GM12874 (cell line): ENCODE data around the gene COL6A6.

Source experiments
- TF ChIP-seq, protein P1 (sequence below): IDR thresholded peaks from 2 replicates; pipeline ENCODE4 v1.5.1; 2011; ENCODE audit warnings: low read depth, mild to moderate bottlenecking, control low read depth, low read length, moderate library complexity; ENCODE audit not compliant: insufficient read depth

The COL6A6 gene

DNA sequence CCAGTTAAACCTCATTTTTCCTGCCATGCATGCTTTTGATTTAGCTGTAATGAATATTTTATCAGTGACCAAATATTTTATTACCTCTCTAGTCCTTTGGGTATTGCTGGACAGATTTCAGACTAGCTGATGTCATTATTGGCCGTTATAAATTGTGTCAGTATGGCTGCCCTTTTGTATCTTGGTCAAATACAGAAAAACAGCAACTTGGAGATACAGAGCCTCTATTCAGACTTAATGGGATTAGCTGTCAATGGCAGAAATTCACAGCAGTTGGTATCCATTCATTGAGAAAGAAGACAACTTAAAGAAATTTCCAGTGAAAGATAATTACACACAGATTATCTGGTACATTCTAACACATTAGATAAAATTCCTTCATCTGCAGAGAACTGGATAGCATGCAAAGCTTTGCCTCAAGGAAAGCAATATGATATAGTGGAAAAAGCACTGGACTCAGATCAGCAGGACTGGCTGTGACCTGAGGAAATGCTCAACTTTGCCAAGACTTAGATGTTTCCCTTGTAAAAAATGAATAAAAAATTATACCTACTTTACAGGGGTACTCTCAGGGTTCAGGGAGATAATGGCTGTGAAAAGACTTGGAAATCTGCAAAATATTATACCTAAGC, 20.8 kb downstream of the COL6A6 start:
- TF ChIP-seq, protein P1, sequence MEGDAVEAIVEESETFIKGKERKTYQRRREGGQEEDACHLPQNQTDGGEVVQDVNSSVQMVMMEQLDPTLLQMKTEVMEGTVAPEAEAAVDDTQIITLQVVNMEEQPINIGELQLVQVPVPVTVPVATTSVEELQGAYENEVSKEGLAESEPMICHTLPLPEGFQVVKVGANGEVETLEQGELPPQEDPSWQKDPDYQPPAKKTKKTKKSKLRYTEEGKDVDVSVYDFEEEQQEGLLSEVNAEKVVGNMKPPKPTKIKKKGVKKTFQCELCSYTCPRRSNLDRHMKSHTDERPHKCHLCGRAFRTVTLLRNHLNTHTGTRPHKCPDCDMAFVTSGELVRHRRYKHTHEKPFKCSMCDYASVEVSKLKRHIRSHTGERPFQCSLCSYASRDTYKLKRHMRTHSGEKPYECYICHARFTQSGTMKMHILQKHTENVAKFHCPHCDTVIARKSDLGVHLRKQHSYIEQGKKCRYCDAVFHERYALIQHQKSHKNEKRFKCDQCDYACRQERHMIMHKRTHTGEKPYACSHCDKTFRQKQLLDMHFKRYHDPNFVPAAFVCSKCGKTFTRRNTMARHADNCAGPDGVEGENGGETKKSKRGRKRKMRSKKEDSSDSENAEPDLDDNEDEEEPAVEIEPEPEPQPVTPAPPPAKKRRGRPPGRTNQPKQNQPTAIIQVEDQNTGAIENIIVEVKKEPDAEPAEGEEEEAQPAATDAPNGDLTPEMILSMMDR: no peak

DNA sequence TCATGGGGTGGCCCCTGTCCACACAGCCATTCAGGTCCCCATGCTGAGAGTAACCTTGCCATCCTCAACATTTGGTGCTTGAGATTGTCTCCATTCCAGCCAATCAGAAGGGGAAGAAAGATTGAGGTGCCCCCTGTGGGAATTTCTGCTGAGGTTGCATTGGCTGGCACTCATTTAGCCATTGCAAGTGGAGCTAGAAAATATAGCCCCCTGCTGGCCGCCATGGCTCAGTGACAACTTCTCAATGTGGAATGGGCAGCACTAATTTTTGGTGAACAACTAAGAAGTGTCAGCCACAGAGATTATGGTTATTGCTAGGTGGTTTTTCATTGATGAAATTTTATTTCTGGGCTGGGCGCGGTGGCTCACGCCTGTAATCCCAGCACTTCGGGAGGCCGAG, 22.0 kb downstream of the COL6A6 start:
- TF ChIP-seq, protein P1: peak; percentile 65

DNA sequence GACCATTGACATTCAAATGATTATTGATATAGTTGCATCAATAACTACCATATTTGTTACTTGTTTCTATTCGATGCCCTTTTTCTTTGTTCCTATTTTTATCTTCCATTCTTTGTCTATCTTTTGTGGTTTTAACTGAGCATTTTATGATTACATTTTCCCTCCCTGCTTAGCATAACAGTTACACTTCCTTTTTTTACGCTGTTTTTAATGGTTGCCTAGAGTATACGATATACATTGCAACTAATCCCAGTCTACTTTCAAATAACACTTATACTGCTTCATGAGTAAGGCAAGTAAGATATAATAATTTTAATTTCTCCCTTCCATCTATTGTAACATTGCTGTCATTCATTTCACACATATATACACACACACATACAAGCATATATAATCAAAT, 26.3 kb downstream of the COL6A6 start:
- TF ChIP-seq, protein P1: no peak

DNA sequence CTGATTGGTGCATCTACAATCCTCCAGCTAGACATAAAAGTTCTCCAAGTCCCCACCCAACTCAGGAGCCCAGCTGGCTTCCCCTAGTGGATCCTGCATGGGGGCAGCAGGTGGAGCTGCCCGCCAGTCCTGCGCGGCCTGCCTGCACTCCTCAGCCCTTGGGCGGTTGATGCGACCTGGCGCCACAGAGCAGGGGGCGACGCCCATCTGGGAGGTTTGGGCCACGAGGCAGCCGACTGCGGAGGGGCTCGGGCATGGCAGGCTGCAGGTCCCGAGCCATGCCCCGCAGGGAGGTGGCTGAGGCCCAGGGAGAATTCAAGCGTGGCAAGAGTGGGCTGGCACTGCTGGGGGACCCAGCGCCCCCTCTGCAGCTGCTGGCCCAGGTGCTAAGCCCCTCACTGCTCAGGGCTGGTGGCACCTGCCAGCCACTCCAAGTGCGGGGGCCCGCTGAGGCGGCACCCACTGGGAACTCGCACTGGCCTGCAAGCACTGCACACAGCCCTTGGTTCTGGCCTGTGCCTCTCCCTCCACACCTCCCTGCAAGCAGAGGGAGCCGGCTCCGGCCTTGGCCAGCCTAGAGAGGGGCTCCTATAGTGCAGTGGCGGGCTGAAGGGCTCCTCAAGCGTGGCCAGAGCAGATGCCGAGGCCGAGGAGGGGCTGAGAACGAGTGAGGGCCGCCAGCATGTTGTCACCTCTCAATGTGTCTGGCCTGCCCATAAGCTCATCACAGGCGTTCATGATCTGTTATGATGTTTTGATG, 30.1 kb downstream of the COL6A6 start:
- TF ChIP-seq, protein P1: no peak

DNA sequence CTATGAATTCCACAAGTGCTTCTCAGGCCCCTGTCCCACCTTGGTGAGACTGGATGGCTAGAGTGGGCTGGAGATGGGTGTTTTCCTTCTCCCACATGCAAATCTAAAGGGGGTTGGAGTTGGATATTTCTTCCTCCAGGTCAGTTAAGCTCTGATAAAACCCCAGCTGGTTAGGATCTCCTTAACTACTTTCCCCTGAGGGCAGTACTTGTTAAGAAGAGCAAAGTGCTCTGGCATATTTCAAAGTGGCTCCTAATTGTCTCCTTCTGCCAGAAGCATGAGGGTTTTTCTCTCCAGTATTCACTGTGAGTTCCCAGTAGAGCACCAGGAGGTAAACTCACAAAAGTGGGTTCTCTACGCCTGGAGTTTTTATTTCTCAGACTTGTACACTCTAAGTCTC, 31.4 kb downstream of the COL6A6 start:
- TF ChIP-seq, protein P1: no peak

DNA sequence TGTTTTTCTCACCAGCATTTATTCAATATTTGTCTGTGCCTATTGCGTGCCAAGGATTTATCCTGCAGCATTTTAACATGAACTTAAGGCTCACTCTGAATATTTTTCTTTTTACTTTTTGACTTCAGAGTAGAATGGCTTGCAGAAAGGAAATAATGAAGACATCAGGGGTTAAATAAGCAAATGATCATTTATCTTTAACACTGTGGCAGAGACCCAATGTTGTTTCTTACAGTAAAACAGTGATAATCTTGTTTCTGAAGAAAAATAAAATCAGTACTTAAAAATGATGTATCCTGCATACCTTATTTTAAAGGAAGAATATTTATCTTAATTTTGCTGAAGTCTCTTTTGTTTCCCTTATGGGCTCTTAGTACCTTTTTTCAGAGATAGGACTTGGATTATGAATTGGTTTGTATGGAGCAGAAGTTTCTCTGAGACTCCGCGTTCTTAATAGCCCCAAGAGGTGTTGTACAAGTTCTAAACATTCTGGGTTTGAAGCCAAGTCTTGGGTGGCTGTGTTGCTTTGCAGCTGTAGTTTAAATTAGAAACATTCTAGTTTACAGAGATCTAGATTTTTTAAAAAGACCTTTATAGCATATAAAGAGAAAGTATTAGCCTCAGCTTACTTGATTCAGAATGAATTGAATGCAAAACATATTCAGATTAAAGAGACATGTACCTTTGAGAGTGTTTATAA, 40.5 kb downstream of the COL6A6 start:
- TF ChIP-seq, protein P1: no peak

DNA sequence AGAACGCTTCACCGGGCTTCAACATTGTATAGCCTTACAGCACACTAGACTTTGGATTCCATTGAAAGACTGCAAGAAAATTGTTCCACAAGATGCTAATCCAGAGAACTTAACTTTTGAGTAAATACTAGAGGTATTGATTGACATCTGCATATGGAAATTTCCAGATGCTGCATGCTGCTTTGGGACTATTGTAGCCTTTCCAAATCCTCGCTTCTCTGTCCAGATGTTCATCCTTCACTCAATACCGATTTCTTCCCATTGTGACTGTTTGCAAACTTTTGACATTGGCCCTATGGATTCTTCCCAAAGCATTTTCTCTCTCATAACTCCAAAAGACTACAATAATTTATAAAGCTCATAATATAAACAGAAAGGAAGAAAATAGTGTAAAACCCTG, 41.4 kb downstream of the COL6A6 start:
- TF ChIP-seq, protein P1: no peak
